A549 (cell line): ENCODE data around the gene ORAI1. TPM values are rescaled to one million over a fixed set of nuclear protein-coding genes. Genes with fewer than 3 reads are reported as not detected.

Experiments used
- ATAC-seq, 2 experiments: fragments of 200-7000 bp in 1 of 2; fragments of >200 bp in 1 of 2; cut with Nextera tagmentation in 1 of 2; cut with Tn5 transposase in 1 of 2; 3 replicates each; pipeline versions ENCODE4 v1.8.0 to v1.9.1; 2018 to 2020; ENCODE audit warnings: mild to moderate bottlenecking in 1 of 2, moderate library complexity in 1 of 2
- CTCF ChIA-PET: fragments of 300-600 bp; sonication (Branson Sonifier 250); formaldehyde crosslinking; extraction: SDS; loops from one replicate; lab custom pipeline; 2021; ENCODE audit warnings: antibody characterized with exemption, inconsistent platforms; lab: Yijun Ruan, JAX
- POLR2A ChIA-PET: fragments of 350-600 bp; formaldehyde crosslinking; extraction: SDS; loops from one replicate; lab custom pipeline; 2021; ENCODE audit warnings: antibody characterized with exemption, inconsistent platforms; lab: Yijun Ruan, JAX
- DNase-seq, 2 experiments: peaks; one replicate each; pipeline versions ENCODE4 v3.0.0 to v3.0.0-alpha.2; 2011 to 2016; ENCODE audit warnings: low read depth in 1 of 2, low spot score in 1 of 2
- FAIRE-seq: peaks from 2 replicates; lab custom pipeline; 2011; peaks lifted over from hg19 to GRCh38; lab: Jason Lieb, UNC
- H3K27ac ChIP-seq, 2 experiments: fragments of >200 bp; sonication (Bioruptor Twin); formaldehyde crosslinking; 3 replicates each; pipeline ENCODE4 v1.5.1; 2016 to 2017
- H3K4me1 ChIP-seq: fragments of >200 bp; sonication (Bioruptor Twin); formaldehyde crosslinking; 3 replicates; pipeline ENCODE4 v1.6.1; 2016
- H3K4me2 ChIP-seq: fragments of >200 bp; sonication (Bioruptor Twin); formaldehyde crosslinking; 3 replicates; pipeline ENCODE4 v1.6.1; 2016
- H3K4me3 ChIP-seq: fragments of >200 bp; sonication (Bioruptor Twin); formaldehyde crosslinking; 3 replicates; pipeline ENCODE4 v1.5.1; 2016
- H3K9me3 ChIP-seq: fragments of >200 bp; sonication (Bioruptor Twin); formaldehyde crosslinking; 3 replicates; pipeline ENCODE4 v1.6.1; 2016
- ATOH8 ChIP-seq: fragments of 250-450 bp; sonication (Bioruptor Pico); IDR thresholded peaks from 2 replicates; pipeline ENCODE4 v1.5.0; 2020; ENCODE audit warnings: low read depth, mild to moderate bottlenecking, moderate library complexity
- CBX2 ChIP-seq: fragments of 200-600 bp; sonication (generic); IDR thresholded peaks from 2 replicates; pipeline ENCODE4 v1.6.1; 2016; ENCODE audit warnings: low read depth, mild to moderate bottlenecking, borderline replicate concordance
- CTCF ChIP-seq: fragments of >200 bp; sonication (Bioruptor Twin); formaldehyde crosslinking; IDR thresholded peaks from 3 replicates; pipeline ENCODE4 v1.5.1; 2016
- EHMT2 ChIP-seq: fragments of 200-600 bp; sonication (generic); IDR thresholded peaks from 2 replicates; pipeline ENCODE4 v1.6.1; 2016; ENCODE audit warnings: antibody characterized with exemption, low read depth, mild to moderate bottlenecking, moderate library complexity
- EP300 ChIP-seq, 2 experiments: fragments of >200 bp; sonication (Bioruptor Twin); formaldehyde crosslinking; IDR thresholded peaks; 2 replicates in 1 of 2; 3 replicates in 1 of 2; pipeline ENCODE4 v1.6.1; 2016 to 2017
- ESRRA ChIP-seq: fragments of 150-350 bp; IDR thresholded peaks from 2 replicates; pipeline ENCODE4 v1.6.1; 2014; ENCODE audit warnings: mild to moderate bottlenecking, low read length, borderline replicate concordance
- HOXB13 ChIP-seq: fragments of 250-450 bp; sonication (Bioruptor Pico); IDR thresholded peaks from 2 replicates; pipeline ENCODE4 v1.5.0; 2020; ENCODE audit warnings: low read depth, mild to moderate bottlenecking, moderate library complexity
- HOXB5 ChIP-seq: fragments of 250-450 bp; sonication (Bioruptor Pico); IDR thresholded peaks from 2 replicates; pipeline ENCODE4 v1.5.0; 2020; ENCODE audit warnings: mild to moderate bottlenecking, moderate library complexity
- JUN ChIP-seq, 2 experiments: fragments of >200 bp; sonication (Bioruptor Twin); formaldehyde crosslinking; IDR thresholded peaks; 2 replicates in 1 of 2; 3 replicates in 1 of 2; pipeline ENCODE4 v1.6.1; 2016 to 2017
- JUNB ChIP-seq: fragments of >200 bp; sonication (Bioruptor Twin); formaldehyde crosslinking; IDR thresholded peaks from 2 replicates; pipeline ENCODE4 v1.6.1; 2016
- MAX ChIP-seq: IDR thresholded peaks from 2 replicates; pipeline ENCODE4 v1.6.1; 2012
- MAZ ChIP-seq: fragments of 150-350 bp; IDR thresholded peaks from 2 replicates; pipeline ENCODE4 v1.6.1; 2014; ENCODE audit warnings: antibody characterized with exemption, low read depth, low read length, borderline replicate concordance
- MYC ChIP-seq: IDR thresholded peaks from 2 replicates; pipeline ENCODE4 v1.6.1; 2012; ENCODE audit warnings: mild to moderate bottlenecking, inconsistent platforms, low read length, improper control_type of control experiment, borderline replicate concordance
- NPAS2 ChIP-seq: fragments of 250-450 bp; sonication (Bioruptor Pico); IDR thresholded peaks from 2 replicates; pipeline ENCODE4 v1.8.0; 2022; ENCODE audit warnings: mild to moderate bottlenecking, moderate library complexity, borderline replicate concordance
- NR3C1 ChIP-seq: fragments of >200 bp; sonication (Bioruptor Twin); formaldehyde crosslinking; IDR thresholded peaks from 3 replicates; pipeline ENCODE4 v1.6.1; 2017
- PHF8 ChIP-seq: fragments of 200-600 bp; sonication (generic); IDR thresholded peaks from 2 replicates; pipeline ENCODE4 v1.6.1; 2016; ENCODE audit warnings: low read depth, mild to moderate bottlenecking, antibody characterized with exemption, moderate library complexity, borderline replicate concordance
- POLR2A ChIP-seq: IDR thresholded peaks from 2 replicates; pipeline ENCODE4 v1.6.1; 2012; ENCODE audit warnings: mild to moderate bottlenecking, low read length
- POLR2AphosphoS2 ChIP-seq: conservative IDR thresholded peaks from 2 replicates; pipeline ENCODE4 v1.6.1; 2012; ENCODE audit warnings: low read length, improper control_type of control experiment, inconsistent platforms
- RAD21 ChIP-seq, 2 experiments: fragments of >200 bp in 1 of 2; sonication (Bioruptor Twin) in 1 of 2; formaldehyde crosslinking in 1 of 2; IDR thresholded peaks in 1 of 2; conservative IDR thresholded peaks in 1 of 2; 2 replicates in 1 of 2; 3 replicates in 1 of 2; pipeline ENCODE4 v1.6.1; 2012 to 2018; ENCODE audit warnings: inconsistent platforms in 1 of 2
- TFCP2L1 ChIP-seq: fragments of 250-450 bp; sonication (Bioruptor Pico); IDR thresholded peaks from 2 replicates; pipeline ENCODE4 v1.5.0; 2021; ENCODE audit warnings: mild to moderate bottlenecking
- USF2 ChIP-seq: fragments of 450-650 bp; IDR thresholded peaks from 2 replicates; pipeline ENCODE4 v1.6.1; 2014; ENCODE audit warnings: antibody characterized with exemption
- ZC3H11A ChIP-seq: fragments of 450-650 bp; IDR thresholded peaks from 2 replicates; pipeline ENCODE4 v1.6.1; 2014; ENCODE audit warnings: antibody characterized with exemption, mild to moderate bottlenecking
- WGBS: methylation state at CpG from one replicate; pipeline ENCODE4 v1.1.6; 2017; ENCODE audit errors: missing lambda C conversion rate; 5-methylcytosine and 5-hydroxymethylcytosine counted together
- polyA plus RNA-seq, 4 experiments: library from polyadenylated mRNA; depleted of rRNA in 3 of 4; stranded (reverse); fragments of >200 nt; fragmentation: RNase III in 1 of 4; extraction: RNeasy Plus Mini Kit Qiagen cat#74134 plus additional on column Dnase treatment in 1 of 4; gene quantifications; 2 replicates in 3 of 4; 3 replicates in 1 of 4; pipeline ENCODE4 v1.2.3, GENCODE V29; 2011 to 2017

ORAI1 gene
- polyA plus RNA-seq, 2 of the 4 experiments (the other 2 are of a cell fraction): 18.7 to 22.1 TPM

GRCh38 chr12:121579190-121579791 is 47.0 kb upstream of the ORAI1 start:
- ChIA-PET CTCF (interaction anchor here (1.1 to 2.8 kb wide), 2 partner anchors 10 to 47 kb away, joined by 4 to 11 read pairs; partner anchors contain the start of gene ORAI1), POLR2A (interaction anchor here (0.9 to 3.0 kb wide), 4 partner anchors 10 to 47 kb away, joined by 4 to 24 read pairs (median 10); partner anchors contain the start of gene ORAI1)
- 28% methylated on average over 19 of the region's 53 CpGs for WGBS
- Histone ChIP-seq H3K4me2 (peak overlapping the region; percentile 90), H3K9me3 (no peaks in the 10 kb centered on the region), H3K4me1 (peaks cover 49% of the 10 kb centered on the region), H3K4me3 (peak overlapping the region; percentile 54), H3K27ac (peak overlapping the region; percentile 77 to 94)
- FAIRE-seq (no peak), DNase-seq (no peak), ATAC-seq (peak in 1 of 2 experiments; percentile 13; a peak in 3 of 6 replicates)
- TF ChIP-seq RAD21 (conservative IDR thresholded peaks at IDR 0.05 in 1 of 2, IDR thresholded peaks at IDR 0.05 in 1 of 2) (no peak), POLR2A (0 out of 2 replicates have a peak, but pooled peaks have one; percentile 13)

- Histone ChIP-seq H3K9me3 (no peaks in the 10 kb centered on the region), H3K4me2 (peak overlapping the region; percentile 90), H3K27ac (peak overlapping the region; percentile 77 to 94), H3K4me3 (peak overlapping the region; percentile 54), H3K4me1 (peaks cover 49% of the 10 kb centered on the region)
- CTCF ChIA-PET: interaction anchor here (1.1 to 2.8 kb wide), 4 partner anchors 11 to 102 kb away, joined by 4 to 11 read pairs (median 4); partner anchors contain the start of gene ORAI1
- DNase-seq (peak; percentile 58 to 67), ATAC-seq (peak; percentile 78 to 80), FAIRE-seq (no peak)
- 5% methylated on average over 18 of the region's 54 CpGs for WGBS
- no peak for TF ChIP-seq ZC3H11A
- TF ChIP-seq USF2: no peak
- peak; percentile 47 for TF ChIP-seq POLR2A
- peak; percentile 46 to 68; a peak in 2 of 5 replicates for TF ChIP-seq JUN (IDR thresholded peaks at IDR 0.05)
- no peak for TF ChIP-seq EP300 (IDR thresholded peaks at IDR 0.05)
- no peak for TF ChIP-seq CTCF
- TF ChIP-seq HOXB5: no peak
- POLR2A ChIA-PET: interaction anchor here (0.6 to 3.0 kb wide), 8 partner anchors 11 to 114 kb away, joined by 3 to 24 read pairs (median 8); partner anchors contain the start of gene ORAI1
Measured at GRCh38 chr12:121579981-121580868, 46.1 kb upstream of the ORAI1 start.

- WGBS: 86% methylated on average over 23 of the region's 23 CpGs
- H3K4me3 ChIP-seq: peak within 1 kb of the TSS; percentile 54
- FAIRE-seq (no peak), ATAC-seq (no peak; a peak in 1 of 6 replicates), DNase-seq (no peak)
- CTCF ChIA-PET: interaction anchor here (0.5 to 2.8 kb wide), 5 partner anchors 10 to 101 kb away, joined by 3 to 11 read pairs (median 4); partner anchors contain the start of gene ORAI1
- H3K9me3 ChIP-seq: no peaks in the 10 kb centered on the region
- POLR2A ChIA-PET: interaction anchor here (0.5 to 3.0 kb wide), 6 partner anchors 11 to 47 kb away, joined by 3 to 24 read pairs (median 4); partner anchors contain the start of gene ORAI1
- peak within 1 kb of the TSS; percentile 90 for H3K4me2 ChIP-seq
- peak within 1 kb of the TSS; percentile 77 to 94 for H3K27ac ChIP-seq
- H3K4me1 ChIP-seq: peaks cover 49% of the 10 kb centered on the region
- TF ChIP-seq ZC3H11A (no peak), JUNB (no peak), POLR2AphosphoS2 (no peak), HOXB13 (CRISPR knock-in tag) (no peak), CBX2 (no peak), NPAS2 (CRISPR knock-in tag) (no peak), MYC (no peak), ESRRA (no peak), RAD21 (conservative IDR thresholded peaks at IDR 0.05 in 1 of 2, IDR thresholded peaks at IDR 0.05 in 1 of 2) (no peak), PHF8 (no peak), TFCP2L1 (CRISPR knock-in tag) (no peak), NR3C1 (no peak), EHMT2 (no peak), ATOH8 (CRISPR knock-in tag) (no peak), MAX (no peak), POLR2A (no peak), MAZ (no peak)
Measured at GRCh38 chr12:121580959-121581685, 45.2 kb upstream of the ORAI1 start, which contains the start of gene KDM2B. TSS of gene KDM2B (minus strand) at chr12:121581023. CDS start at chr12:121580911, 112 bp downstream.
